HG02973 (cell line): Measurements from ENCODE around the gene CCDC187.

Experiments
- ATAC-seq: cut with Tn5 transposase; IDR thresholded peaks from one replicate; pipeline ENCODE4 v1.9.1; 2021; ENCODE audit warnings: moderate library complexity; ENCODE audit not compliant: unreplicated experiment

Gene CCDC187

GRCh38 chr9:136299541-136299940 lies 4.4 kb downstream of the CCDC187 start:
- ATAC-seq: no peak

GRCh38 chr9:136299116-136299515 lies 4.8 kb downstream of the CCDC187 start:
- no peak for ATAC-seq

- no peak for ATAC-seq
Observed at GRCh38 chr9:136297766-136298735, 5.8 kb downstream of the CCDC187 start.

GRCh38 chr9:136297016-136297691 lies 6.7 kb downstream of the CCDC187 start:
- no peak for ATAC-seq

GRCh38 chr9:136296434-136297015 lies 7.4 kb downstream of the CCDC187 start:
- no peak for ATAC-seq

- ATAC-seq: no peak
Observed at GRCh38 chr9:136295542-136296433, 8.1 kb downstream of the CCDC187 start.

GRCh38 chr9:136295055-136295454 lies 8.8 kb downstream of the CCDC187 start:
- no peak for ATAC-seq

- no peak for ATAC-seq
Observed at GRCh38 chr9:136294437-136294836, 9.5 kb downstream of the CCDC187 start.

GRCh38 chr9:136293476-136294077 lies 10.3 kb downstream of the CCDC187 start:
- ATAC-seq: no peak

GRCh38 chr9:136292591-136293448 lies 11.1 kb downstream of the CCDC187 start:
- ATAC-seq: no peak

- no peak for ATAC-seq
Observed at GRCh38 chr9:136292026-136292538, 11.8 kb downstream of the CCDC187 start.

- ATAC-seq: no peak
Observed at GRCh38 chr9:136291306-136292025, 12.4 kb downstream of the CCDC187 start.

GRCh38 chr9:136290508-136291000 lies 13.3 kb downstream of the CCDC187 start:
- ATAC-seq: no peak

GRCh38 chr9:136289651-136290507 lies 14.0 kb downstream of the CCDC187 start:
- no peak for ATAC-seq

- ATAC-seq: no peak
Observed at GRCh38 chr9:136287960-136288753, 15.7 kb downstream of the CCDC187 start.

- ATAC-seq: no peak
Observed at GRCh38 chr9:136286987-136287379, 16.9 kb downstream of the CCDC187 start.
